IMR-90 (cell line): ENCODE measurements around the gene RPTOR. TPM values are rescaled to one million over a fixed set of nuclear protein-coding genes. Genes with fewer than 3 reads are reported as not detected.
A peak's percentile ranks its signal among the peaks of the same experiment; 100 is the strongest.

Source experiments
- ATAC-seq: fragments of 200-7000 bp; cut with Tn5 transposase; 2 replicates; pipeline ENCODE4 v1.9.1; 2020; ENCODE audit warnings: low read depth, mild to moderate bottlenecking, moderate library complexity
- BruUV-seq: library from RNA; stranded (reverse); fragments of 400-500 nt; replicated peaks from 2 replicates; lab custom pipeline; 2021; lab: Mats Ljungman, UMichigan
- CTCF ChIA-PET: fragments of 300-600 bp; formaldehyde crosslinking; extraction: SDS; loops from one replicate; lab custom pipeline; 2021; ENCODE audit warnings: antibody characterized with exemption; lab: Yijun Ruan, JAX
- POLR2A ChIA-PET: fragments of 300-600 bp; sonication (Branson Sonifier 250); formaldehyde crosslinking; loops from one replicate; lab custom pipeline; 2022; ENCODE audit warnings: antibody characterized with exemption; ENCODE audit not compliant: unreplicated experiment; lab: Charles Lee
- DNase-seq: peaks from one replicate; pipeline ENCODE4 v3.0.0; 2013
- H2AFZ ChIP-seq: replicated peaks from 2 replicates; pipeline ENCODE3; 2013; ENCODE audit warnings: low read length, mild to moderate bottlenecking; ENCODE audit not compliant: poor library complexity
- H2AK5ac ChIP-seq: 2 replicates; pipeline ENCODE4 v1.6.1; 2013; ENCODE audit warnings: low read depth, low read length, inconsistent platforms
- H2AK9ac ChIP-seq: replicated peaks from 2 replicates; pipeline ENCODE3; 2013; ENCODE audit warnings: mild to moderate bottlenecking, low read depth, low read length, moderate library complexity; ENCODE audit not compliant: poor library complexity
- H2BK120ac ChIP-seq: 2 replicates; pipeline ENCODE4 v1.6.1; 2013; ENCODE audit warnings: low read depth, low read length, inconsistent platforms
- H2BK15ac ChIP-seq: 3 replicates; pipeline ENCODE4 v1.6.1; 2013; ENCODE audit warnings: low read depth, low read length, inconsistent platforms
- H2BK20ac ChIP-seq: 2 replicates; pipeline ENCODE4 v1.6.1; 2013; ENCODE audit warnings: low read depth, mild to moderate bottlenecking, inconsistent platforms, low read length, moderate library complexity
- H2BK5ac ChIP-seq: 2 replicates; pipeline ENCODE4 v1.6.1; 2013; ENCODE audit warnings: mild to moderate bottlenecking, low read depth, low read length, inconsistent platforms; ENCODE audit not compliant: poor library complexity, severe bottlenecking
- H3K14ac ChIP-seq: replicated peaks from 2 replicates; pipeline ENCODE4 v1.6.1; 2013; ENCODE audit warnings: low read depth, low read length, inconsistent platforms
- H3K18ac ChIP-seq: 2 replicates; pipeline ENCODE4 v1.6.1; 2013; ENCODE audit warnings: low read depth, low read length, control low read depth
- H3K23ac ChIP-seq: 2 replicates; pipeline ENCODE4 v1.6.1; 2013; ENCODE audit warnings: low read depth, low read length, inconsistent platforms
- H3K27ac ChIP-seq: 2 replicates; pipeline ENCODE4 v1.5.1; 2013; ENCODE audit warnings: mild to moderate bottlenecking, control low read depth, low read length; ENCODE audit not compliant: insufficient read depth
- H3K27me3 ChIP-seq: 2 replicates; pipeline ENCODE4 v1.6.1; 2013; ENCODE audit warnings: low read length; ENCODE audit not compliant: control insufficient read depth, insufficient read depth
- H3K36me3 ChIP-seq: 2 replicates; pipeline ENCODE4 v1.6.1; 2013; ENCODE audit warnings: low read length, mixed read lengths; ENCODE audit not compliant: control insufficient read depth, insufficient read depth
- H3K4ac ChIP-seq: 2 replicates; pipeline ENCODE4 v1.6.1; 2013; ENCODE audit warnings: low read depth, low read length, inconsistent platforms
- H3K4me1 ChIP-seq: 2 replicates; pipeline ENCODE4 v1.6.1; 2013; ENCODE audit warnings: low read length, mixed read lengths; ENCODE audit not compliant: control insufficient read depth, insufficient read depth
- H3K4me2 ChIP-seq: 2 replicates; pipeline ENCODE4 v1.6.1; 2013; ENCODE audit warnings: low read depth, mild to moderate bottlenecking, control low read depth, low read length, moderate library complexity
- H3K4me3 ChIP-seq: 2 replicates; pipeline ENCODE4 v1.5.1; 2013; ENCODE audit warnings: low read depth, mild to moderate bottlenecking, control low read depth, low read length, moderate library complexity; ENCODE audit not compliant: insufficient read depth
- H3K56ac ChIP-seq: 2 replicates; pipeline ENCODE4 v1.6.1; 2013; ENCODE audit warnings: low read length, inconsistent platforms; ENCODE audit not compliant: insufficient read depth; ENCODE audit errors: extremely low read depth
- H3K79me1 ChIP-seq, 2 experiments: 2 replicates each; pipeline ENCODE4 v1.6.1; 2013; ENCODE audit warnings: low read length in 2 of 2, inconsistent platforms in 1 of 2, low read depth in 1 of 2
- H3K9ac ChIP-seq: 2 replicates; pipeline ENCODE4 v1.6.1; 2013; ENCODE audit warnings: low read depth, low read length, control low read depth
- H3K9me1 ChIP-seq: 2 replicates; pipeline ENCODE4 v1.6.1; 2013; ENCODE audit warnings: low read length, inconsistent platforms; ENCODE audit not compliant: insufficient read depth
- H3K9me3 ChIP-seq: 2 replicates; pipeline ENCODE4 v1.6.1; 2013; ENCODE audit warnings: low read length; ENCODE audit not compliant: control insufficient read depth, insufficient read depth
- H4K20me1 ChIP-seq: 2 replicates; pipeline ENCODE4 v1.6.1; 2013; ENCODE audit warnings: low read length, inconsistent platforms; ENCODE audit not compliant: insufficient read depth
- H4K5ac ChIP-seq: 2 replicates; pipeline ENCODE4 v1.6.1; 2013; ENCODE audit warnings: mild to moderate bottlenecking, low read depth, low read length, control low read depth
- H4K8ac ChIP-seq, 2 experiments: 2 replicates each; pipeline ENCODE4 v1.6.1; 2013; ENCODE audit warnings: low read depth in 2 of 2, low read length in 2 of 2, control low read depth in 1 of 2, inconsistent platforms in 1 of 2
- H4K91ac ChIP-seq: 2 replicates; pipeline ENCODE4 v1.6.1; 2013; ENCODE audit warnings: low read depth, low read length, inconsistent platforms; ENCODE audit not compliant: insufficient read depth
- BHLHE40 ChIP-seq: fragments of 150-350 bp; IDR thresholded peaks from 2 replicates; pipeline ENCODE4 v1.6.1; 2016; ENCODE audit warnings: mild to moderate bottlenecking, low read depth, low read length
- CEBPB ChIP-seq: IDR thresholded peaks from 2 replicates; pipeline ENCODE4 v1.6.1; 2012; ENCODE audit warnings: low read depth, low read length, improper control_type of control experiment
- CHD1 ChIP-seq: IDR thresholded peaks from 2 replicates; pipeline ENCODE4 v1.6.1; 2012; ENCODE audit warnings: low read depth, low read length, improper control_type of control experiment
- MAFK ChIP-seq: IDR thresholded peaks from 2 replicates; pipeline ENCODE4 v1.6.1; 2012; ENCODE audit warnings: low read depth, low read length, improper control_type of control experiment
- MAZ ChIP-seq: IDR thresholded peaks from 2 replicates; pipeline ENCODE4 v1.6.1; 2012; ENCODE audit warnings: low read depth, mild to moderate bottlenecking, low read length, improper control_type of control experiment, moderate library complexity, borderline replicate concordance
- MXI1 ChIP-seq: IDR thresholded peaks from 2 replicates; pipeline ENCODE4 v1.6.1; 2012; ENCODE audit warnings: low read depth, mild to moderate bottlenecking, low read length, moderate library complexity, borderline replicate concordance
- NFE2L2 ChIP-seq: fragments of 150-350 bp; IDR thresholded peaks from 2 replicates; pipeline ENCODE4 v1.6.1; 2016; ENCODE audit warnings: low read depth, mild to moderate bottlenecking, low read length
- POLR2A ChIP-seq: IDR thresholded peaks from 2 replicates; pipeline ENCODE4 v1.6.1; 2012; ENCODE audit warnings: mild to moderate bottlenecking, low read depth, low read length
- RFX5 ChIP-seq: IDR thresholded peaks from 2 replicates; pipeline ENCODE4 v1.8.0; 2012; ENCODE audit warnings: low read depth, mild to moderate bottlenecking, low read length, moderate library complexity
- WGBS, 2 experiments: methylation state at CpG; one replicate each; pipeline versions ENCODE4 v1.1.5 to v1.1.7; 2013; ENCODE audit warnings: missing lambda C conversion rate in 2 of 2; ENCODE audit not compliant: insufficient read length in 1 of 2; ENCODE audit errors: extremely low coverage in 2 of 2; 5-methylcytosine and 5-hydroxymethylcytosine counted together
- dilution Hi-C: fragments of 300-500 bp; cut with HindIII; formaldehyde crosslinking; loops from one replicate; pipeline ENCODE4 v1.14.3; 2018; ENCODE audit warnings: low sequenced_read_pairs; ENCODE audit not compliant: unreplicated experiment
- in situ Hi-C: fragments of 300-500 bp; cut with MboI; formaldehyde crosslinking; loops from 3 replicates; pipeline ENCODE4 v1.14.3; 2019; ENCODE audit warnings: low sequenced_read_pairs, inconsistent platforms, mixed read lengths
- intact Hi-C: fragments of 100-400 bp; cut with micrococcal nuclease; formaldehyde crosslinking; loops from 2 replicates; pipeline ENCODE4 v1.10.0; 2022
- polyA plus RNA-seq, 3 experiments: library from polyadenylated mRNA; depleted of rRNA; stranded (reverse); fragments of >200 nt; gene quantifications; 2 replicates each; pipeline ENCODE4 v1.2.3, GENCODE V29; 2012; ENCODE audit warnings: low replicate concordance in 1 of 3
- total RNA-seq: library from RNA; depleted of rRNA; stranded (reverse); fragments of >200 nt; gene quantifications from 2 replicates; pipeline ENCODE4 v1.2.3, GENCODE V29; 2012
- TF ChIP-seq, protein P1 (sequence below): fragments of 150-350 bp; IDR thresholded peaks from 2 replicates; pipeline ENCODE4 v1.6.1; 2017; ENCODE audit warnings: mild to moderate bottlenecking, antibody characterized with exemption, low read length, low read depth
- TF ChIP-seq, protein P2 (sequence below): conservative IDR thresholded peaks from 2 replicates; pipeline ENCODE4 v1.5.1; 2012; ENCODE audit warnings: mild to moderate bottlenecking, low read depth, low read length, improper control_type of control experiment

RPTOR gene
- total and polyA plus RNA-seq, 2 of the 4 experiments (the other 2 are of a cell fraction): 10.8 to 14.7 TPM

DNA sequence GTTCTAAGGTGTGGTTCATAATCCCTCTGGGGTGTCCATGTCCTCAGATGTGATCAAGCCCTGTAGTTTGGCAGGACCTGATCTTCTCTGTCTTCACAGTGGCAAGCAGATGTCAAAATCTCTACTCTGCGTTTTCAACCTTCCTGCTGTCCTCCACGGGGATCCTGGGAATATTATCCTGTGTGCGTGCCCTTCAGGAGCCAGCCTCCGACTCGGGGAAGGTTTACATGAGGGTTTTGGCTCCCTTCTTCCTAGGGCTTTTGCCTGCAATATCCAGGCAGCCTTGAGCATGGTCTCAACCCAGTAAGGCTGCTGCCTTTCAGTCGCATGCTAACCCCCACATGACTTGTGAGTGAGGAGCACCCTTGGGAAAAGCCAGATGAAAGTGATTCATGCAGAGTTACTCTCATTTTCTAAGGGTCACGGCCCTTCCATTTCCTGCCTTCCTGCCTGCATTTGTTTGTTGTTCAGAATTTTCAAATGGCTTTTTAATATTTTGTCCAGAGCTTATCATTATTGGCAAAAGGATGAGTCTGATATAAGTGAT lies 244.8 kb downstream of the RPTOR start (continued):
- TF ChIP-seq, protein P1, sequence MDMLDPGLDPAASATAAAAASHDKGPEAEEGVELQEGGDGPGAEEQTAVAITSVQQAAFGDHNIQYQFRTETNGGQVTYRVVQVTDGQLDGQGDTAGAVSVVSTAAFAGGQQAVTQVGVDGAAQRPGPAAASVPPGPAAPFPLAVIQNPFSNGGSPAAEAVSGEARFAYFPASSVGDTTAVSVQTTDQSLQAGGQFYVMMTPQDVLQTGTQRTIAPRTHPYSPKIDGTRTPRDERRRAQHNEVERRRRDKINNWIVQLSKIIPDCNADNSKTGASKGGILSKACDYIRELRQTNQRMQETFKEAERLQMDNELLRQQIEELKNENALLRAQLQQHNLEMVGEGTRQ: peak; percentile 85

DNA sequence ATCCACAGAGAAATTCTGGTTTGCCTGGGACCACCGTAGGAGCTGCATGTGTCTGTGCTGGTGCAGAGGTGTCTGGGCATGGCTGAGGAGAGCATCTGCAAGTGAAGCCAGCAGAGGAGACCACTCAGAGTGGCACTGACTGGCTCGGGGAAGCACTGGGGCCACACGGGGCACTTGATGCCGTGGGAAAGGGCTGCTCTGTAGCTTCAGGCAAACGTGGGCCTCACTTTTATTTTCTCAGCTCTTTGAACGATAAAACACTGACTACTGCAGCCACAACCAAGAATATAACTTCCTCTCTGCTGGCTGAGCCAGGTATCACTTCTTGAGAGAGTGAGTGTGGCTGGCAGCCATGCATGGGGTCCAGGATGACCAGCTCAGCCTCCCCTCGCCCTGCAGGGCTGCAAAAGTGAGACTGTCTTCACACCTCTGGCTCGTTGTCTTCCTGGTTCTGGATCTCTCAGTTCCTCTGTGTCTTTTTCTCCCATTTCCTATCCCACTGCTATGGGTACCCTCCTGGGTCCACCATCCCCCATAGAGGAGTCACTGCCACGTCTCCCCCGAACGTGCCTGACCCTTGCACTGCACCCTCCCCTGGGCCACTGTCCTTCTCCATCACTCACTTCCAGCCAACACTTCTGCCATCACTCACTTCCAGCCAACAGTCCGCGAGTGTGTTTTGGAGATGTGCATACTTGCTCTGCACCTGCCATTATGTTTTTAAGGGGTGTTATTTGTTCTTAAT lies 245.6 kb downstream of the RPTOR start:
- Histone ChIP-seq H4K8ac (peak overlapping the region; percentile 72 to 98), H3K27me3 (no peaks in the 10 kb centered on the region), H3K36me3 (no peaks in the 10 kb centered on the region), H2AFZ (no peak overlapping the region), H3K27ac (peak overlapping the region; percentile 97), H3K79me1 (peaks cover 32 to 72% of the 10 kb centered on the region in 2 experiments), H2BK120ac (peak overlapping the region; percentile 97), H2BK15ac (peak overlapping the region; percentile 95; the same call in 2 of the 3 replicates), H2BK5ac (peak overlapping the region; percentile 99), H3K4me1 (peaks cover 39% of the 10 kb centered on the region), H3K9ac (peak overlapping the region; percentile 47), H3K4me2 (no peak overlapping the region), H2AK9ac (peak overlapping the region; percentile 95), H4K91ac (peak overlapping the region; percentile 99), H4K5ac (peak overlapping the region; percentile 79), H2AK5ac (peak overlapping the region; percentile 99), H3K14ac (peak overlapping the region; percentile 96), H3K23ac (peak overlapping the region; percentile 98), H2BK20ac (peak overlapping the region; percentile 100), H3K9me1 (peaks cover 33% of the 10 kb centered on the region), H3K56ac (peak overlapping the region; percentile 97), H3K9me3 (no peaks in the 10 kb centered on the region), H4K20me1 (no peaks in the 10 kb centered on the region), H3K18ac (peak overlapping the region; percentile 86), H3K4ac (peak overlapping the region; percentile 98), H3K4me3 (no peak overlapping the region)
- DNase-seq: no peak
- WGBS, 2 experiments: 70% methylated on average over 2 of the region's 13 CpGs; no CpG with 5 or more reads in 1 of the 2 experiments
- intact Hi-C loops (no loop called here), in situ Hi-C loops (no loop called here), dilution Hi-C loops (no loop called here)
- CTCF ChIA-PET: no interaction called here
- POLR2A ChIA-PET: interaction anchor here (0.6 to 1.2 kb wide), 2 partner anchors 37 to 313 kb away, joined by 3 to 9 read pairs; no protein-coding TSS in a partner anchor
- ATAC-seq: peak; percentile 1; the same call in 1 of the 2 replicates
- no TSS peak for BruUV-seq
- no peak for TF ChIP-seq CHD1
- TF ChIP-seq, protein P1: no peak
- TF ChIP-seq MAFK: no peak
- no peak for TF ChIP-seq MXI1
- no peak for TF ChIP-seq POLR2A
- no peak for TF ChIP-seq BHLHE40
- no peak for TF ChIP-seq MAZ
- TF ChIP-seq, protein P2, sequence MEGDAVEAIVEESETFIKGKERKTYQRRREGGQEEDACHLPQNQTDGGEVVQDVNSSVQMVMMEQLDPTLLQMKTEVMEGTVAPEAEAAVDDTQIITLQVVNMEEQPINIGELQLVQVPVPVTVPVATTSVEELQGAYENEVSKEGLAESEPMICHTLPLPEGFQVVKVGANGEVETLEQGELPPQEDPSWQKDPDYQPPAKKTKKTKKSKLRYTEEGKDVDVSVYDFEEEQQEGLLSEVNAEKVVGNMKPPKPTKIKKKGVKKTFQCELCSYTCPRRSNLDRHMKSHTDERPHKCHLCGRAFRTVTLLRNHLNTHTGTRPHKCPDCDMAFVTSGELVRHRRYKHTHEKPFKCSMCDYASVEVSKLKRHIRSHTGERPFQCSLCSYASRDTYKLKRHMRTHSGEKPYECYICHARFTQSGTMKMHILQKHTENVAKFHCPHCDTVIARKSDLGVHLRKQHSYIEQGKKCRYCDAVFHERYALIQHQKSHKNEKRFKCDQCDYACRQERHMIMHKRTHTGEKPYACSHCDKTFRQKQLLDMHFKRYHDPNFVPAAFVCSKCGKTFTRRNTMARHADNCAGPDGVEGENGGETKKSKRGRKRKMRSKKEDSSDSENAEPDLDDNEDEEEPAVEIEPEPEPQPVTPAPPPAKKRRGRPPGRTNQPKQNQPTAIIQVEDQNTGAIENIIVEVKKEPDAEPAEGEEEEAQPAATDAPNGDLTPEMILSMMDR: no peak
- no peak for TF ChIP-seq CEBPB
- TF ChIP-seq NFE2L2: no peak
- TF ChIP-seq RFX5: no peak
